Measurements from ENCODE around the gene AUTS2.

Gene AUTS2

GRCh38 chr7:69625798-69626197, 27.5 kb downstream of the AUTS2 start:
- DNase-seq: no peak

DNA sequence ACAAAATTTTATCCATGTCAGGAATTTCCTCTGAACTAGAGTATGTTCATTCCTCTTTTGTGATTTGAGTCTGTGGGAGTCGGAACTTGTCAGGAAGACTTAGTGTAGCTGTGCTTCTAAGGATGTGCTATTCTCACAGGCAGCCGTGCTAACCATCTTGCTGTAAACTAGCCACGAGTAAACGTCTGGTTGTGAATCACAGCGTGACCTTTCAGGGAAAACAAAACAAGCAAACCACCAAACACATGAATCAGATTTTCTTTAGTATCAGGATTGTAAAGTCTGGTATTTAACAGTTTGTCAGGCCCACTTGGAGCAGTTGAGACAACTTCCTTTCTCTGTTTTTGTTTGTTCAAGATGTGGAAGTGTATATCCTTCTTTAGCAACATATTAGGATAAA, 32.0 kb downstream of the AUTS2 start:
- no peak for DNase-seq

DNA sequence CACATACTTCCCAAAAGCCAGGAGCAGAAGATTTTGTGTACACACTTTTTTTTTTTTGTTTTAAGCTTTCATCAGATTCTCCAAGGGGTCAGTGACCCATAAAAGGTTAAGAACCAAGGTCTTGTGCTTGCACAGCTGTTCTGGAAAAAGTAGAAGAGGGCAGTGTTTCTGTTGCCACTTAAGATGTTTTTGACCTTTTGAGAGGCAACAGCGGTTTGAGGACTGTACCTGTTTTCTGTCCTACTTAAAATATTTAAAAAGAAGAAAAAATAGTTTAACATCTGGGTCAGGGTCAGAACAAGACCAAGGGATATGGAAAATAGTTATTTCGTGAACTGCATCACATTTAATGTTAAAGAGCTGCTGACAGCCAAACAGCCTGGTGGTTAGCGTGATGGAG, 32.9 kb downstream of the AUTS2 start:
- DNase-seq: no peak

DNA sequence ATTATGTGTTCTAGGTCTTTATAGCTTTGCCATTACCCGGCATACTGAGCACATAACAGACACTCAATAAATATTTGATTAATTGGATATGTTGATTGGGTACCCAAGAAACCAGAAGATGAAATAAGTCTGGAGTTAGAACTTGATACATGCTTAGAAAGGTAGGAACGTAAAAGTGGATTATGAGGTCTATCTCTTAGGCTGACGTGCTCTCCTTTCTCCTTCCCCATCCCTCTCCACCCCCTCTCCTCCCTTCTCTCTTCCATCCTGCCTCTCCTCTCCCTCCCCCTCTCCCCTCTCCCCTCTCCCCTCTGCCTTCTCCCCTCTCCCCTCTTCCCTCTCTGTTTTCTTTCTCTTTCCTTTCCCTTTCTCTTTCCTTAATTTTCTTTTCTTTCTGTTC, 34.0 kb downstream of the AUTS2 start:
- DNase-seq: no peak

GRCh38 chr7:69633122-69633831, 35.0 kb downstream of the AUTS2 start:
- DNase-seq: no peak

- no peak for DNase-seq
Observed at GRCh38 chr7:69635555-69636185, 37.4 kb downstream of the AUTS2 start.

- no peak for DNase-seq
Observed at GRCh38 chr7:69638674-69639073, 40.4 kb downstream of the AUTS2 start.

- DNase-seq: no peak
Observed at GRCh38 chr7:69640216-69640615, 41.9 kb downstream of the AUTS2 start.

- no peak for DNase-seq
Observed at GRCh38 chr7:69640925-69641594, 42.8 kb downstream of the AUTS2 start.

DNA sequence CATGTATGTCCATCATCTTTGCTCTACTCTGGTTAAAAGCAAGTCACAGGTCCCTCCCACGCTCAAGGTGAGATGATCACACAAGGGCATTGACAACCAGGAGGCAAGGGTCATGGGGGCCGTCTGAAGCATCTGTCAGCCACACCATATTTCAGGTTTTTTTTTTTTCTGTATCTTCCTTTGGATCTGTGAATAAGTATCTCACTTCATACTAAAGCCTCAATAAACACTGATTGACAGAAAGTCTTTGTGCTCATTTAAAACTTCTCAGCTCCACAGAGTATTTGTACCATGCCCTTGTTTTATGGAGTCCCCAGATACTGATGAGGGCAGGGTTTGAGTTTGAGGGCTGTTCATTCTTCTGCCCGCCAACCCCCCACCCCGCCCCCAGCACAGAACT, 45.0 kb downstream of the AUTS2 start:
- no peak for DNase-seq

DNA sequence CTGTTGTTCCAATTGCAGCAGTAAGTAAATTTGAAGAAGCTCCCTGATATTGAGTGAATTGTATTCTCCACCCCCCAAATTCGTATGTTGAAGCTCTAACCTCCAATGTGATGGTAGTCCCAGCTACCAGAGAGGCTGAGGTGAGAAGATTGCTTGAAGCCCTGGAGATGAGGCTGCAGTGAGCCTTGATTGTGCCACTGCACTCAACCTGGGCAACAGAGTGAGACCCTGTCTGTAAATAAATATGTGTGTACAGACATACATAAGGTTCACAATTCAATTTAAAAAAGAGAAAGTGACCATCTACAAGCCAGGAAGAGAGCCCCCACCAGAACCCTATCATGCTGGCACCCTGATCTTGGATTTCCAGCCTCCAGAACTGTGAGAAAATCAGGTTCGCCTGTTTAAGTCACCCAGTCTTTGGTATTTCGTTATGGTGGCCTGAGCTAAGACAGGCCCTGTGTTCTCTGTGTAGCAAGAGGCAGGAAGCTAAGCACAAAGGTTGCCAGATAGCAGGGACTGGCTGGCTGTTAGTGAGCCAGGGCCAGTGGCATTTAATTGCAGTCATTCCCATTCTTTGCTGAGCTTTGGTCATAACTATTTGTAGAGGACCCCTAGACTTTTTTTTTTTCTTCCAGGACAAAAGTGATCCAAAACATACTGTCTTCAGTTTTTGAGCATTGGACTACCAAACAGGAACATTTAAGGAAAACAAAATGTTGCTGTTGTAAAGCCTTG, 45.6 kb downstream of the AUTS2 start:
- DNase-seq: no peak

DNA sequence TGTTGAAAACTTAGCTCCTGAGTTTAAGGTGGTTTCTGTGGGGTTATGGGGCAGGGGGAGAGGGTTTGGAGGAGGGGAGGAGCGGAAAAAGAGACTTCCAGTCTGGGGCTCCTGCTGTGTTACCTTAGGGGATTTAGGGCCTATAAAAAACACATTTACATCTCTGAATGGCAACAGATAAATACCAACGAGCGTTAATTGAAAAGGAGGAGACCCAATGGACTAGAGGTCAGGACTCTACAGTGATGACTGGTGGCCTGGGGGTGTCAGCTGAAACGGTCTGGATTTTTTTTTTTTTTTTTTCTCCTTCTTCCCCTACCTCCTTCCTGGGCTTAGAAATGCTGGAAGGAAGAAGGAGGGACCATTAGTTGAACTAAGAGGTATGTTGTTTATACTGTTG, 47.4 kb downstream of the AUTS2 start:
- no peak for DNase-seq

DNA sequence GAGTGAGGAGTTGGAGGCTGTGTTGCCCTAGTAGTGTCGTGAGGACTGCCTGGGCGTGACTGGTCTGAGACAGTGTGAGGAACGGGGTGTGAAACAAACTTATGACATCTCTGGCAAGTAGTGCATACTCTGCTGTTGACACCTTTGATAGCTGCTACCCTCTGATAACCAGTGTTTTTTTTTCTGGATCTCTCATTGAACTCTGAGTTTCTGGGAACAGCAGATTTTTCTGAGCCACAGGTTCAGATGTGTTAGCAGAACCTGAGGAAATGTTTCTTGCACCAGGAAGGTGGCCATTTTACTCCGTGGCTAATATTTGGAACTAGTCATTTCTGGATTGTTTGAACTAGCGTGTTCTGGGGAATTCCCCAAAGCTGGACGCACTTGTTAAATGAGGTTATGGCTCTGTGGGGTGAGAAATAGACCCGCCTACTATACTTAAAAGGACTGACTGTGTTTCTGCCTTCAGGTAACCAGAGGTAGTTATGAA, 52.9 kb downstream of the AUTS2 start:
- DNase-seq: no peak

GRCh38 chr7:69652947-69653701, 54.8 kb downstream of the AUTS2 start:
- DNase-seq: no peak

DNA sequence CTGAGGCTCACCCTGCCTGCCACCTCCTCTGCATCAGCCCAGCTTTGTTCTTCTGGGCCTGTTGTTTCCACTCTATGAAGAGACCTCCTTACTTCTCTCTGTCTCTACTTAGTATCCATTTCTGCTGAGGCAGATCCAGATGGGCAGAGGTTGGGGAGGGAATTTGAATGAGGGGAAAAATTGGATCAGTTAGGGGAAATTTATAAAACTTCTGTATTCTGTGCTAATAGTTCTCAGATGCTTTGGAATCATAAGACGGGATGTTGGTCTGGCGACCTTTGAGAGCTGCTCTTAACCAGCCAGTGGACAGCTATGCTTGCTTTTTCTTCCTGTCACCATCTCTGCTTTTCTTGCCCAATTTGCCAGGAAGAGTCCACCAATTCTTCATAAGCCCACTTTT, 55.5 kb downstream of the AUTS2 start:
- DNase-seq: no peak

GRCh38 chr7:69654381-69654780, 56.1 kb downstream of the AUTS2 start:
- no peak for DNase-seq

GRCh38 chr7:69654849-69655707, 56.8 kb downstream of the AUTS2 start:
- no peak for DNase-seq

DNA sequence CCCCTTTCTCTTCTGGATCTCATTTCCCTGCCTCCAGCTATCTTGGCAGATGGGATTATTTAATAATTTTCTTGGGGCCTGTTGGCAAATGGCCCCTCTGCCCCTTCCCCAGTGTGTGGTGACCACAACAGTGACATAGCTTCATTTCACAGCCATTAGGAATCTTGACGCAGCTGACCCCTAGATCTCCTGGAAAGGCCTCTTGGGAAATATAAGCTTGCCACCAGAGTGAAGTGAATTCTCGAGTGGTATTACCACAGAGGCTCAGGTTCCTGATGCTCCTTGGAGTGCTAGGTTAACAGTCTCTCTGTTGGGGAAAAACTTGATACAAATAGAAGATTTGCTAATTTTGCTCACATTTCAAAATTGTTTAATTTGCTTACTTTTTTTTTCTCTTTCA, 57.8 kb downstream of the AUTS2 start:
- no peak for DNase-seq

GRCh38 chr7:69656890-69657289, 58.6 kb downstream of the AUTS2 start:
- no peak for DNase-seq

DNA sequence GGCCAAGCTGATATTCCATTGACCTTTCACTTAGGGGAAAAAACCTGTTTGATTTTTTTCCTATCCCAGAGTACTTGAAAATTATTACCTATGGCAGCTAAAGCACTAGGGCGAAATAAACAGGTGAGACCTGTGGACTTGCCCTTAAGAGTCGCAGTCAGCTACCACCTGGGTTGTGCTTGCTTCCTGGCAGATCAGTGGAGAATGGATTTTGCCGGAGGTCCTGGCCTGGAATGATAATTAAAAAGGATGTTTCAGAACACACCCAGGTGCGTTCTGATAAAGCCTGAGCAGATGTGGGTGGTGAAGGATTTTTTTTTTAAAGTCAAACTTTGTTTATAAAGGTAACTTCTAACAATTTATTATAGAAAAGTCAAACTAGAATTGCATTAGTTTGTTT, 59.1 kb downstream of the AUTS2 start:
- DNase-seq: no peak

- no peak for DNase-seq
Observed at GRCh38 chr7:69657985-69658384, 59.7 kb downstream of the AUTS2 start.

GRCh38 chr7:69659983-69660382, 61.7 kb downstream of the AUTS2 start:
- DNase-seq: no peak
